ENCODE data around the gene ARPC2.

DNA sequence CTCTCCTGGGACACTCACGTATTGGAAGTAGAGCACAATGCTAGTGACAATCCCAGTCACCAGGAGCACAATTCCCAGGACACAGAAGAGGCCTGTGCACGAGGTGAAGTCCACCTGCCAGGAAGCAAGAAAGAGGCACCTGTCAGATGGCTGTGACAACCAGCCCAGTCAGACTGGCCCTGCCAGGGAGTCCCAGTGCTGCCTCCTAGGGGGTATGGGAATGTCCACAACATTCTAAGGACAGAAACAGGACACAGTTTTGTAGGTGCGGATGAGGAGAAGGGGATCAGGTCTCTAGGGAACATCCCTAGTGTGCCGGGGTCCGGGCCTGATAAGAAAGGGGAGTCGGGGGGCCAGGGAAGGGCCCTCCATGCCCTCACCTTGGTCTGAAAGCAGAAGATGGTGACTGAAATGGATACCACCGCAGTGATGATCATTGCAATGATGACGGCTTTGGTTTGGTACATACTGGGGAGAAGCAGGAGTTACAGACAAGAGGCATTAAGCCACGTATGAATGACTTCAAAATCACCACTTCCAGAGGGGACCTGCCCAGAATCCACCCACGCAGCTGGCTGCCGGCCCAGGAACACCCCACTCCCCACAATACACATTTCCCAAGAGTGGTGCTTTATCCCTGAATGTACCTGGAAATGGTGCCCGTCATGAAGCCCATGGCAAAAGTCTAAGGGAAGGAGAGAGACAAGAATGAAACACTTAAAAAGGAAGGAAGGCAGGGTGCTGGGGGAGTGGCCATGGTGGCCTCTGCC lies 60.2 kb downstream of the ARPC2 start:
- no peak for TF ChIP-seq POLR2A (IDR thresholded peaks at IDR 0.05)
- TF ChIP-seq, protein P1, sequence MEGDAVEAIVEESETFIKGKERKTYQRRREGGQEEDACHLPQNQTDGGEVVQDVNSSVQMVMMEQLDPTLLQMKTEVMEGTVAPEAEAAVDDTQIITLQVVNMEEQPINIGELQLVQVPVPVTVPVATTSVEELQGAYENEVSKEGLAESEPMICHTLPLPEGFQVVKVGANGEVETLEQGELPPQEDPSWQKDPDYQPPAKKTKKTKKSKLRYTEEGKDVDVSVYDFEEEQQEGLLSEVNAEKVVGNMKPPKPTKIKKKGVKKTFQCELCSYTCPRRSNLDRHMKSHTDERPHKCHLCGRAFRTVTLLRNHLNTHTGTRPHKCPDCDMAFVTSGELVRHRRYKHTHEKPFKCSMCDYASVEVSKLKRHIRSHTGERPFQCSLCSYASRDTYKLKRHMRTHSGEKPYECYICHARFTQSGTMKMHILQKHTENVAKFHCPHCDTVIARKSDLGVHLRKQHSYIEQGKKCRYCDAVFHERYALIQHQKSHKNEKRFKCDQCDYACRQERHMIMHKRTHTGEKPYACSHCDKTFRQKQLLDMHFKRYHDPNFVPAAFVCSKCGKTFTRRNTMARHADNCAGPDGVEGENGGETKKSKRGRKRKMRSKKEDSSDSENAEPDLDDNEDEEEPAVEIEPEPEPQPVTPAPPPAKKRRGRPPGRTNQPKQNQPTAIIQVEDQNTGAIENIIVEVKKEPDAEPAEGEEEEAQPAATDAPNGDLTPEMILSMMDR (IDR thresholded peaks at IDR 0.05): peak in 1 of 6 experiments; percentile 16
